Testis (tissue), 2 donors: ENCODE results near the gene MICA.

ENCODE experiments used
- CTCF ChIP-seq, 3 experiments: fragments of 450-650 bp in 2 of 3; fragments of 200-600 bp in 1 of 3; sonication (generic) in 1 of 3; IDR thresholded peaks; one replicate each; pipeline ENCODE4 v1.5.1; 2016 to 2019; ENCODE audit warnings: antibody characterized with exemption in 3 of 3, mild to moderate bottlenecking in 2 of 3, moderate library complexity in 1 of 3
- POLR2A ChIP-seq: fragments of 450-650 bp; IDR thresholded peaks from one replicate; pipeline ENCODE4 v1.6.1; 2017; ENCODE audit warnings: antibody characterized with exemption, mild to moderate bottlenecking, moderate library complexity

DNA sequence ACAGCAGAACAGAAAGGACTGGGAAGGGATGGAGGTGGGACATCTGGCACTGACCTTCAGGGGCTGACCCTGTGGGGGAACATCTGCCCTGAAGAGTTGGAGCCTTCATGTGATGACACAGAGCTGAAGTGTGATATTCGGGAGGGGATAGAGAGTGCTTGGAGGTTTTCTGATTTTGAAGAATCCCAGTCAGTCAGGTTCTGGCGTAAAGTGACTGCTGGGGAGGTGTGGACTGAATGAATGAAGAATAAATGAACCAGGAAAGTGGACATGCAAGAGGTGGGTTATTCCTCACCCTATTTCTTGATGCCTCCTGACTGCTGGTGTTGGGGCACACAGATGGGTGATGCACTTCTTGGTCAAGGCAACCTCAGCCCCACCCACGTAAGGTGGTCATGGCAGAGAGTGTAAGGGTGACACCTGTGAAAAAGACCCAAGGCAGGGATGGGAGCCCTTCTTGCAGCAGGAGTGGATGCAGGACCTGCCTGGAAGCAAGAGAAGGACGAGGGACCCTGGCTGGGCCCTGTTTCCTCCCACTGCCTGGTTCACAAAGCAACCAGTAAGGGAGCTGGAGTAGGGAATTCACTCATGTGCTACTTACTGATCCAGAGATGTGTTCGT, 13.1 kb downstream of the MICA start:
- TF ChIP-seq CTCF (IDR thresholded peaks at IDR 0.05) (no peak), POLR2A (no peak)
